Thyroid gland (tissue), 4 donors: ENCODE data around the gene PLEKHA8.

ENCODE experiments used
- CTCF ChIP-seq, 6 experiments: fragments of 200-600 bp in 3 of 6; fragments of 450-650 bp in 3 of 6; sonication (generic) in 3 of 6; IDR thresholded peaks; one replicate each; pipeline ENCODE4 v1.5.1; 2016 to 2019; ENCODE audit warnings: antibody characterized with exemption in 6 of 6, mild to moderate bottlenecking in 2 of 6, inconsistent platforms in 1 of 6, moderate library complexity in 1 of 6
- POLR2A ChIP-seq, 2 donors: fragments of 450-650 bp; IDR thresholded peaks; one replicate each; pipeline ENCODE4 v1.6.1; 2017; ENCODE audit warnings: antibody characterized with exemption in 2 of 2, mild to moderate bottlenecking in 2 of 2, moderate library complexity in 1 of 2

GRCh38 chr7:30112103-30112713 lies 84.0 kb downstream of the PLEKHA8 start:
- TF ChIP-seq POLR2A (IDR thresholded peaks at IDR 0.05) (no peak), CTCF (IDR thresholded peaks at IDR 0.05) (no peak)
